Transverse colon (tissue), 4 donors: ENCODE data around the gene USP1.

Source experiments
- EP300 ChIP-seq: sonication (generic); formaldehyde crosslinking; IDR thresholded peaks from one replicate; pipeline ENCODE4 v1.6.1; 2017; ENCODE audit warnings: antibody characterized with exemption, low read depth
- POLR2A ChIP-seq: fragments of 450-650 bp; IDR thresholded peaks from one replicate; pipeline ENCODE4 v1.6.1; 2016; ENCODE audit warnings: antibody characterized with exemption, mild to moderate bottlenecking, moderate library complexity
- POLR2AphosphoS5 ChIP-seq, 3 donors: sonication (generic); formaldehyde crosslinking; IDR thresholded peaks; one replicate each; pipeline ENCODE4 v1.6.1; 2016; ENCODE audit warnings: antibody characterized with exemption in 3 of 3
- TF ChIP-seq, protein P1 (sequence below), 5 experiments: fragments of 200-600 bp in 3 of 5; fragments of 450-650 bp in 2 of 5; sonication (generic) in 3 of 5; IDR thresholded peaks; 1 replicate in 2 of 5; 2 replicates in 3 of 5; pipeline ENCODE4 v1.5.1; 2016 to 2017; ENCODE audit warnings: antibody characterized with exemption in 5 of 5, inconsistent platforms in 3 of 5, mild to moderate bottlenecking in 2 of 5, moderate library complexity in 1 of 5

- TF ChIP-seq, protein P1, sequence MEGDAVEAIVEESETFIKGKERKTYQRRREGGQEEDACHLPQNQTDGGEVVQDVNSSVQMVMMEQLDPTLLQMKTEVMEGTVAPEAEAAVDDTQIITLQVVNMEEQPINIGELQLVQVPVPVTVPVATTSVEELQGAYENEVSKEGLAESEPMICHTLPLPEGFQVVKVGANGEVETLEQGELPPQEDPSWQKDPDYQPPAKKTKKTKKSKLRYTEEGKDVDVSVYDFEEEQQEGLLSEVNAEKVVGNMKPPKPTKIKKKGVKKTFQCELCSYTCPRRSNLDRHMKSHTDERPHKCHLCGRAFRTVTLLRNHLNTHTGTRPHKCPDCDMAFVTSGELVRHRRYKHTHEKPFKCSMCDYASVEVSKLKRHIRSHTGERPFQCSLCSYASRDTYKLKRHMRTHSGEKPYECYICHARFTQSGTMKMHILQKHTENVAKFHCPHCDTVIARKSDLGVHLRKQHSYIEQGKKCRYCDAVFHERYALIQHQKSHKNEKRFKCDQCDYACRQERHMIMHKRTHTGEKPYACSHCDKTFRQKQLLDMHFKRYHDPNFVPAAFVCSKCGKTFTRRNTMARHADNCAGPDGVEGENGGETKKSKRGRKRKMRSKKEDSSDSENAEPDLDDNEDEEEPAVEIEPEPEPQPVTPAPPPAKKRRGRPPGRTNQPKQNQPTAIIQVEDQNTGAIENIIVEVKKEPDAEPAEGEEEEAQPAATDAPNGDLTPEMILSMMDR (IDR thresholded peaks at IDR 0.05): no peak
- TF ChIP-seq POLR2AphosphoS5 (IDR thresholded peaks at IDR 0.05): no peak
- no peak for TF ChIP-seq POLR2A
- no peak for TF ChIP-seq EP300
Observed at GRCh38 chr1:62426794-62427193, 10.1 kb upstream of the USP1 start.
